Muscle layer of duodenum (tissue), 2 donors: ENCODE results near the gene NPC1L1.

Experiments
- H3K27ac ChIP-seq: one replicate; pipeline ENCODE4 v1.7.0; 2013; ENCODE audit warnings: mild to moderate bottlenecking, low read length
- H3K27me3 ChIP-seq: one replicate; pipeline ENCODE4 v1.7.0; 2013; ENCODE audit warnings: low read depth, mild to moderate bottlenecking, control low read depth, low read length
- H3K36me3 ChIP-seq, 2 donors: one replicate each; pipeline ENCODE4 v1.7.0; 2013; ENCODE audit warnings: low read length in 2 of 2, control low read depth in 1 of 2, mild to moderate bottlenecking in 1 of 2; ENCODE audit not compliant: insufficient read depth in 2 of 2, control insufficient read depth in 1 of 2
- H3K4me1 ChIP-seq, 2 donors: one replicate each; pipeline ENCODE4 v1.7.0; 2013; ENCODE audit warnings: low read length in 2 of 2, mild to moderate bottlenecking in 2 of 2, control low read depth in 1 of 2, moderate library complexity in 1 of 2; ENCODE audit not compliant: insufficient read depth in 2 of 2, control insufficient read depth in 1 of 2
- H3K4me3 ChIP-seq, 2 donors: one replicate each; pipeline ENCODE4 v1.7.0; 2013; ENCODE audit warnings: low read length in 2 of 2, low read depth in 1 of 2, mild to moderate bottlenecking in 1 of 2
- H3K9me3 ChIP-seq, 2 donors: one replicate each; pipeline ENCODE4 v1.7.0; 2013; ENCODE audit warnings: low read length in 2 of 2, control low read depth in 1 of 2, mild to moderate bottlenecking in 1 of 2; ENCODE audit not compliant: control insufficient read depth in 1 of 2
- donor health status: healthy.

Gene NPC1L1

DNA sequence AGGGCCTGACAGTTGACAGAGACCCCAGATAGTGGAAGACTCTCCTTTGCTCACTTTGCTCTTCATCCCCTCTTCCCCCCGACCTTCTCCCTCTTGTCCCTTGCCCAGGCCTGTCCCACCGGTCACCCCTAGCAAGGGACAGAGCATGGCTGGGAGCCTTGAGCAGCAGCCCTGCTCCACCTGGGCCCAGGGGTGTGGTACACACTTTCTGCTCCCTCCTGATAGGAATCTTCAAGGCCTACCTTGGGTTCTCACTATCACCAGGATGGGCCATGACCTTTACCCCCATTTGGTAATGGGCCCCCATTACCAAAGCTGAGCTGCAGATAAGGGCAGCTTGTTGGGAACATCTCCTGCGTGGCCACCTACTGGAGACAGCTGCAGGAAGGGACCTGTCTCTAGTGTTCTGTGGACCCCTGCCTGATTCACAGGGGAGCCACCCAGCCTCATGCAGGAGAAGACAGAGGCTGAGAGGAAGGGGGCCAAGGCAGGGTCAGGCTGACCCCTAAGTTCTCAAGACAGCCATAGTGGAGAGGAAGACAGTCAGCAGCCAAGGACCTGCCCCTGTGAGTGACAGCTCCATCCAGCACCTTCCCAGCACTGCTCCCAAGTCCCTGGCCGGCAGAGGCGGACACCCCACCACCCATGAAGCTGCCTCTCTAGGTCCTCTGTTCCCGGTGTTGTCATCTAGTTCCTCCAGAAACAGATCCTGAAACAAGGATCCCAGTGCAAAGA is 913 bp upstream of the NPC1L1 start:
- H3K27me3 ChIP-seq, result no peaks in the 10 kb centered on the region
- no peaks in the 10 kb centered on the region for H3K4me1 ChIP-seq
- H3K4me3 ChIP-seq, result no peak overlapping the region
- H3K27ac ChIP-seq, result peak overlapping the region; percentile 63
- no peaks in the 10 kb centered on the region for H3K9me3 ChIP-seq
- no peaks in the 10 kb centered on the region for H3K36me3 ChIP-seq

- Histone ChIP-seq H3K9me3 (no peaks in the 10 kb centered on the region), H3K4me3 (peak overlapping the region in 1 of 2 donors; percentile 21), H3K27me3 (no peaks in the 10 kb centered on the region), H3K27ac (peak overlapping the region; percentile 72), H3K36me3 (no peaks in the 10 kb centered on the region), H3K4me1 (no peaks in the 10 kb centered on the region)
Measured at GRCh38 chr7:44540592-44541027, 520 bp downstream of the NPC1L1 start.

DNA sequence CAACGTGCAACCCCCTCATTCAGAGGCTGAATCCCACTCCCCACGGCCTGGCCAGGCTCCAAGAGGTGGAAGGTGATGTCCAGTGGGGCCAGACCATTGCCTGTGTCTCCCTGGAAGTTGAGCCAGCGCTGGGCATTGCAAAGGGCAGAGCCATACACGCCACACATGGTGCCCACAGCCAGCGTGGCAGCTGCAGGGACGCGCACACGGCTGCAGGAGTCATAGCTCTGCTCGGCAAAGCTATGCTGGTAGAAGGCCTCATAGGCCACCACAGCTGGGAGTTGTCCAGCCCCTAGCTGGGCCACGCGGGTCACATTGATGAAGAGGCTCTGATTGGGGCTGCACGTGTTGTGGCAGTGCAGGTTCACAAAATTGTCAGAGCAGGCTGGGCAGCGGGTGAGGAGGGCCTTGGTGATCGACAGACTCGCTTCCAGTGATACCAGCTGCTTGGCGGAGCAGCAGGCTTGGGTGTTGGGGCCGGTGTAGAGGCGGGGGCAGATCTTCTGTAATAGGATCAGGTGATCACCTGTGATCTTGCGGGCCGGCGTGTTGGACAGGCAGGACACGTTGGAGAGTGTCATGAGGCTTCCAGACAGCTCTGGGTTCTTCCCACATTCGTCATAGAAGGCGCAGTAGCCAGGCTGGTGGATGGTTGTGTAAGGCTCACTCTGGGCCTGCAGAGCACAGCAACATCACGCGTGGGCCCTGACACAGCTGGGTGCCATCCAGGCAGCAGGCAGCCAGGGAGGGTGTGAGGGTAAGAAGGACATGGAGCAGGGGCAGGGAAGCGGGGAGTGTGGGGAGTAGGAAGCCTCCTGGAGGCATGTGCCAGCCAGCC is 1.2 kb downstream of the NPC1L1 start:
- H3K4me1 ChIP-seq, result no peaks in the 10 kb centered on the region
- H3K9me3 ChIP-seq, result no peaks in the 10 kb centered on the region
- H3K27ac ChIP-seq, result no peak overlapping the region
- no peaks in the 10 kb centered on the region for H3K27me3 ChIP-seq
- H3K4me3 ChIP-seq, result peak overlapping the region in 1 of 2 donors; percentile 21
- no peaks in the 10 kb centered on the region for H3K36me3 ChIP-seq

GRCh38 chr7:44538798-44539668 is 2.1 kb downstream of the NPC1L1 start:
- H3K27me3 ChIP-seq, result no peaks in the 10 kb centered on the region
- no peaks in the 10 kb centered on the region for H3K36me3 ChIP-seq
- H3K4me3 ChIP-seq, result no peak overlapping the region
- H3K4me1 ChIP-seq, result no peaks in the 10 kb centered on the region
- H3K27ac ChIP-seq, result no peak overlapping the region
- no peaks in the 10 kb centered on the region for H3K9me3 ChIP-seq

- H3K4me3 ChIP-seq, result no peak overlapping the region
- no peak overlapping the region for H3K27ac ChIP-seq
- H3K9me3 ChIP-seq, result no peaks in the 10 kb centered on the region
- H3K36me3 ChIP-seq, result no peaks in the 10 kb centered on the region
- no peaks in the 10 kb centered on the region for H3K4me1 ChIP-seq
- no peaks in the 10 kb centered on the region for H3K27me3 ChIP-seq
Measured at GRCh38 chr7:44538093-44538797, 2.9 kb downstream of the NPC1L1 start.

DNA sequence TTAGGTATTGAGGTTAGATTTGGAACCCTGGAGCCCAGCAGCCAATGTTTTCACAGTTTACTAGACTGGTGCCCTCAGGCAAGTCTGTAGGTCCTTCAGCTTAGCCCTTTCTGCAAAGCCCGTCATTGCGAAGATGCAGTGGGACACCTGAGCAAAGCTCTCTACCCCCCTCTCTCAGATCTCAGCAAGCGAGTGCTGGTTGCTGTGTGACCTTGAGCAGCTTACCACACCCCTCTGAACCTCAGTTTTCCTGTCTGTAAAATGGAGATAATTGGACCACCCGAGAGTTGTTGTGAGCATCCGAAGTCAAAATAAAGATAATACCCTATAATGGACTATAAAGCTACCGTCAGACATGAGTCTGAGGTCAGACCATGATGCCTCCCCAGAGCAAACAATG is 3.7 kb downstream of the NPC1L1 start:
- H3K27ac ChIP-seq, result no peak overlapping the region
- no peak overlapping the region for H3K4me3 ChIP-seq
- no peaks in the 10 kb centered on the region for H3K27me3 ChIP-seq
- H3K9me3 ChIP-seq, result no peaks in the 10 kb centered on the region
- H3K36me3 ChIP-seq, result no peaks in the 10 kb centered on the region
- H3K4me1 ChIP-seq, result no peaks in the 10 kb centered on the region

DNA sequence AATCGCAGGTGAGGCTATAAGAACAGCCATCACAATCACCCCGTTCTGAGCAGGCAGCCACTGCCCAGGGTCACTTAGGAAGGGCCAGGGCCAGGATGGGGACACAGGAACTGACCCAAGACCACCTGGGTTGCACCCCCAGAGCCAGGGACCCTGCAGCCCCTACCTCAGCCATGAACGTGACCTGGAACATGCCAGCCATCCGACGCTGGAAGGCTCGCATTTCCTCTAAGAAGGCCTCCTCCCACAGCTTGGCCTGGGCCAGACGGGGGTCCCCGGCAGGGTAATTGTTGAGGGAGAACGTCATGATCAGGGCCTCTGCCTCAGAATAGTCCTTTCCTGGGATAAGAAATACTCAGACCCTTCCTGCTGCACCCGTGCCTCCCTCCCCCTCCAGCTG is 5.0 kb downstream of the NPC1L1 start:
- H3K4me3 ChIP-seq, result no peak overlapping the region
- no peaks in the 10 kb centered on the region for H3K9me3 ChIP-seq
- no peak overlapping the region for H3K27ac ChIP-seq
- H3K4me1 ChIP-seq, result no peaks in the 10 kb centered on the region
- no peaks in the 10 kb centered on the region for H3K27me3 ChIP-seq
- H3K36me3 ChIP-seq, result no peaks in the 10 kb centered on the region

DNA sequence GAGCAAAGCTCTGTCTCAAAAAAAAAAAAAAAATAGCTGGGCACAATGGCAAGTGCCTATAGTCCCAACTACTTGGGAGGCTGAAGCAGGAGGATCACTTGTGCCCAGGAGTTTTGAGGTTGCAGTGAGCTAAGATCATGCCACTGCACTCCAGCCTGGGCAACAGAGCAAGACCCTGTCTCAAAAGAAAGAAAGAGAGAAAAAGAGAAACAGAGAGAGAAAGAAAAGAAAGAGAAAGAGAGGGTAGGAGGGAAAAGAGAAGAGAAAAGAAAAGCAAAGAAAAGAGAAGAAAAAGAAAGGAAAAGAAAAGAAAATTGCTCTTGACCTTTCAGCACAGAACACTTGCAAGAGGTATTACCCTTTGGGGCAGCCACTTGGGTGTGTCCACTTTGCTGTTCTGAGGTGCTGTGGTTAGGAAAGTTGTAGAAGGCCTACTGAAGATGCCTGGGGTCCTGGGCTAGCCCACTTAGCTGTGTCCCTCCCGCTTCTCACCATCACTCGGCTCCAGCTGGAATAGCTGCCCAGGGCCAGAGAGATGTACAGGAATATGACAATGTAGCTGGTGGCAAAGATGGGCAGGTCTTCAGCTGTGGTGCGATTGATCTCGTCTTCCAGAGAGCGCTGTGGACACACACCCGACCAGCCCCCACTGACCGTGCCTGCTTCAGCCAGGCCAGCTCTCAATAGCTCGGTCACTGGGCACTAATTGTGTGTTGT is 5.6 kb downstream of the NPC1L1 start:
- Histone ChIP-seq H3K27ac (no peak overlapping the region), H3K9me3 (no peaks in the 10 kb centered on the region), H3K4me3 (no peak overlapping the region), H3K36me3 (no peaks in the 10 kb centered on the region), H3K27me3 (no peaks in the 10 kb centered on the region), H3K4me1 (no peaks in the 10 kb centered on the region)

DNA sequence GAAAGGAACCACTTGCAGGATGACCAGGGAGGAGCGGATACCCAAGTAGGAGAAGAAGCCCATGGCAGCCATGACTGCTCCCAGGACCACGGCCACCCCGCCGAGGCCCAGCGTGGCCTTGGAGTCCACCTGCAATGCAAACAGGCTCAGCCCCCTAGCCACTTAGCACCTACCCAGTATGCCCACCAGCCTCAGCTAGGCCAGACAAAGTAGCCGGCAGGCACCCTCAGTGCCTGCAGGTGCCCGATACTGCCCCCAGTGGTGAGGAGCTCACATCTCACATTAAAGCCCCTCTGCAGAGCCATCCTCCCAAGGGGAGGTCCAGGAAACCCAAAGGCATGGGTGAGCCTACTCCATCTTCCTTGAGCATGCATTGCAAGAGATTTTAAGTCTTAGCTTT is 6.6 kb downstream of the NPC1L1 start:
- Histone ChIP-seq H3K27ac (no peak overlapping the region), H3K27me3 (no peaks in the 10 kb centered on the region), H3K9me3 (no peaks in the 10 kb centered on the region), H3K36me3 (no peaks in the 10 kb centered on the region), H3K4me1 (no peaks in the 10 kb centered on the region), H3K4me3 (no peak overlapping the region)

- Histone ChIP-seq H3K4me1 (no peaks in the 10 kb centered on the region), H3K9me3 (no peaks in the 10 kb centered on the region), H3K36me3 (no peaks in the 10 kb centered on the region), H3K27me3 (no peaks in the 10 kb centered on the region), H3K27ac (no peak overlapping the region), H3K4me3 (no peak overlapping the region)
Measured at GRCh38 chr7:44534087-44534486, 7.0 kb downstream of the NPC1L1 start.
